ENCODE data around the gene ACTG2.

The ACTG2 gene

DNA sequence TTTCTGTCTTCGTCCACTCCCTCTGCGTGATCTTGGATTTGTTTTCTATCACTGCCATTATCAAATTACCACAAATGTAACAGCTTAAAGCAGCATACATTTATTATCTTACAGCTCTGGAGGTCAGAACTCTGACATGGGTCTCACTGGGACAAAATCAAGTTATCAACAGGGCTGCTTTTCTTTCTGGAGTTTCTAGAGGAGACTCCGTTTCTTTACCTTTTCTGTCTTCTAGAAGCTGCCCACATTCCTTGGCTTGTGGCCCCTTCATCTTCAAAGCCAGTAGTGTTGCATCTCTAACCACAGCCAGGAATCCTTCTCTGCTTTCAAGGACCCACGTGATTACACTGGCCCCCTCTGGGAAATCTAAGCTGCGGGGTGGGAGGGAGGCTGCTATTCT lies 70.0 kb downstream of the ACTG2 start:
- Histone ChIP-seq H3K4me2 (ENCODE audit: low read depth, low read length, poor library complexity, severe bottlenecking) (no peak overlapping the region), H3F3A (ENCODE audit: low read depth) (peaks cover 3% of the 10 kb centered on the region; the same call in 1 of the 2 replicates), H3K9me2 (replicated peaks; ENCODE audit: low read depth, low read length) (no peaks in the 10 kb centered on the region), H3K79me2 (ENCODE audit: insufficient read depth, low read length) (no peaks in the 10 kb centered on the region), H3K9ac (ENCODE audit: low read depth, low read length, poor library complexity, severe bottlenecking) (no peak overlapping the region), H3K4me1 (ENCODE audit: insufficient read depth, low read length, poor library complexity, severe bottlenecking) (peaks cover 30% of the 10 kb centered on the region), H3K9me3 (ENCODE audit: insufficient read depth, low read depth, low read length) (peaks cover 3% of the 10 kb centered on the region; the same call in 1 of the 2 replicates), H4K20me1 (ENCODE audit: insufficient read depth, low read length, poor library complexity, severe bottlenecking) (no peaks in the 10 kb centered on the region), H3K4me3 (ENCODE audit: low read length, poor library complexity, severe bottlenecking) (no peak overlapping the region), H3K36me3 (ENCODE audit: insufficient read depth, low read length) (peaks cover 21% of the 10 kb centered on the region), H2AFZ (ENCODE audit: low read length) (no peak overlapping the region), H3K27me3 (ENCODE audit: insufficient read depth, low read length, poor library complexity, severe bottlenecking) (no peaks in the 10 kb centered on the region)
- TF ChIP-seq, protein P1, sequence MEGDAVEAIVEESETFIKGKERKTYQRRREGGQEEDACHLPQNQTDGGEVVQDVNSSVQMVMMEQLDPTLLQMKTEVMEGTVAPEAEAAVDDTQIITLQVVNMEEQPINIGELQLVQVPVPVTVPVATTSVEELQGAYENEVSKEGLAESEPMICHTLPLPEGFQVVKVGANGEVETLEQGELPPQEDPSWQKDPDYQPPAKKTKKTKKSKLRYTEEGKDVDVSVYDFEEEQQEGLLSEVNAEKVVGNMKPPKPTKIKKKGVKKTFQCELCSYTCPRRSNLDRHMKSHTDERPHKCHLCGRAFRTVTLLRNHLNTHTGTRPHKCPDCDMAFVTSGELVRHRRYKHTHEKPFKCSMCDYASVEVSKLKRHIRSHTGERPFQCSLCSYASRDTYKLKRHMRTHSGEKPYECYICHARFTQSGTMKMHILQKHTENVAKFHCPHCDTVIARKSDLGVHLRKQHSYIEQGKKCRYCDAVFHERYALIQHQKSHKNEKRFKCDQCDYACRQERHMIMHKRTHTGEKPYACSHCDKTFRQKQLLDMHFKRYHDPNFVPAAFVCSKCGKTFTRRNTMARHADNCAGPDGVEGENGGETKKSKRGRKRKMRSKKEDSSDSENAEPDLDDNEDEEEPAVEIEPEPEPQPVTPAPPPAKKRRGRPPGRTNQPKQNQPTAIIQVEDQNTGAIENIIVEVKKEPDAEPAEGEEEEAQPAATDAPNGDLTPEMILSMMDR (conservative IDR thresholded peaks at IDR 0.05; ENCODE audit: low read length): no peak
- no peak for TF ChIP-seq EZH2phosphoT487 (IDR thresholded peaks at IDR 0.05; ENCODE audit: borderline replicate concordance)

DNA sequence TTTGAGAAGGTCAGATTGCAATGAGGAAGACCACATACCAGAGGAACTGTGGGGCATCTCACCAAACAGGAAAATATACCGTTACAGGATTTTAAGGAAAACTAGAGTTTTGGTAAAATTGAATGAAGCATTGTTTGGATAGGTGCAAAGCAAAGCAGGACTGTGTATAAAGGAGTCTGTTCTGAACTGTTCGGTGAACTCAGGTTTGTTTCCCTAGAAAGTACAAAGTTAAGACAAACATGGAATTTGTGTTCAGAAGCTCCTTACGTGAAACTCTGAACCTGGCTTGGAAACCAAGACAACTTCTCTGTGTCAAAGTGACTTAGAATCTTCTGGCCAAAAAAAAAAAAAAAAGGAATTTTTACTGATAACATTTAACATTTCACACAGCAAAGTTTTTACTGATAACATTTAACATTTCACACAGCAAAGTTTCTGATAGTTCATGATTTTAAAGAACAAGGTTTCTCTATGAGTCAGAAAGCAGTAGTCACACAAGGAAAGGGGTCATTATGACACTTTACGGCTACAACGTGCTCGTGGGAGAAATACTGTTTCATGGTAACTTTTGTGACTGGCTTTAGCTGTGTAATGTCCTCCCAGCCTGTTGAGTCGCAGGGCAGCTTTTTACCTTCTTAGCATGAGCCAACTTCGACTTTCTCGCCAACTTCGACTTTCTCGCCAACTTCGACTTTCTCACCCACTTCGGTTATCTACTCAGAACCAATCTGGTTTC lies 70.7 kb downstream of the ACTG2 start:
- no peaks in the 10 kb centered on the region for H3K9me2 ChIP-seq (replicated peaks; ENCODE audit: low read depth, low read length)
- peaks cover 13% of the 10 kb centered on the region for H3K36me3 ChIP-seq (ENCODE audit: insufficient read depth, low read length)
- peaks cover 3% of the 10 kb centered on the region; the same call in 1 of the 2 replicates for H3K9me3 ChIP-seq (ENCODE audit: insufficient read depth, low read depth, low read length)
- peaks cover 3% of the 10 kb centered on the region; the same call in 1 of the 2 replicates for H3F3A ChIP-seq (ENCODE audit: low read depth)
- H4K20me1 ChIP-seq (ENCODE audit: insufficient read depth, low read length, poor library complexity, severe bottlenecking): no peaks in the 10 kb centered on the region
- TF ChIP-seq, protein P1 (conservative IDR thresholded peaks at IDR 0.05; ENCODE audit: low read length): no peak
- no peak for TF ChIP-seq EZH2phosphoT487 (IDR thresholded peaks at IDR 0.05; ENCODE audit: borderline replicate concordance)
- no peak overlapping the region for H3K4me2 ChIP-seq (ENCODE audit: low read depth, low read length, poor library complexity, severe bottlenecking)
- H3K27me3 ChIP-seq (ENCODE audit: insufficient read depth, low read length, poor library complexity, severe bottlenecking): no peaks in the 10 kb centered on the region
- H3K4me3 ChIP-seq (ENCODE audit: low read length, poor library complexity, severe bottlenecking): no peak overlapping the region
- H3K79me2 ChIP-seq (ENCODE audit: insufficient read depth, low read length): no peaks in the 10 kb centered on the region
- H3K4me1 ChIP-seq (ENCODE audit: insufficient read depth, low read length, poor library complexity, severe bottlenecking): peaks cover 38% of the 10 kb centered on the region
- H3K9ac ChIP-seq (ENCODE audit: low read depth, low read length, poor library complexity, severe bottlenecking): no peak overlapping the region
- H2AFZ ChIP-seq (ENCODE audit: low read length): no peak overlapping the region

DNA sequence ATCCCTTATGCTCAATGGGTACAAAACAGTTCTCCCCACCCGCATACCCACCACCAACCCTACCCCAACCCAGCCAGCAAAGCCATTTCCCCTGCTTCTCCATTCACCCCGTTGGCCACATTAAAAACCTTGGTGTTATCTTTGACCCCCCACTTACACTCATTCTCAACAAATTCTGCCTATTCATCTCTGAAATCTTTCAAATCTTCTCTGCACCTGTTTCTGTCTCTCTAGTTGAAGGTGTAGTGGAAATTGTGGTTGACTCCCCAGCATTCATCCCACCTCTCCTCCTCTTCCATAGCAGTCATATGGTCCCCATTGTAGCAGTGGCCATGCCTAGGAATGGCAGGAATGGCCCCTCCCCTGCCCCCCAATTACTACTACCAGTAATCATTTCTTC lies 71.4 kb downstream of the ACTG2 start:
- Histone ChIP-seq H3F3A (ENCODE audit: low read depth) (peaks cover 3% of the 10 kb centered on the region; the same call in 1 of the 2 replicates), H2AFZ (ENCODE audit: low read length) (no peak overlapping the region), H3K27me3 (ENCODE audit: insufficient read depth, low read length, poor library complexity, severe bottlenecking) (no peaks in the 10 kb centered on the region), H3K9ac (ENCODE audit: low read depth, low read length, poor library complexity, severe bottlenecking) (no peak overlapping the region), H3K4me2 (ENCODE audit: low read depth, low read length, poor library complexity, severe bottlenecking) (no peak overlapping the region), H3K36me3 (ENCODE audit: insufficient read depth, low read length) (peaks cover 7% of the 10 kb centered on the region), H3K4me1 (ENCODE audit: insufficient read depth, low read length, poor library complexity, severe bottlenecking) (peaks cover 44% of the 10 kb centered on the region), H3K9me2 (replicated peaks; ENCODE audit: low read depth, low read length) (no peaks in the 10 kb centered on the region), H3K9me3 (ENCODE audit: insufficient read depth, low read depth, low read length) (peaks cover 3% of the 10 kb centered on the region; the same call in 1 of the 2 replicates), H3K4me3 (ENCODE audit: low read length, poor library complexity, severe bottlenecking) (no peak overlapping the region), H3K79me2 (ENCODE audit: insufficient read depth, low read length) (no peaks in the 10 kb centered on the region; the same call in 1 of the 2 replicates), H4K20me1 (ENCODE audit: insufficient read depth, low read length, poor library complexity, severe bottlenecking) (no peaks in the 10 kb centered on the region)
- TF ChIP-seq EZH2phosphoT487 (IDR thresholded peaks at IDR 0.05; ENCODE audit: borderline replicate concordance): no peak
- TF ChIP-seq, protein P1 (conservative IDR thresholded peaks at IDR 0.05; ENCODE audit: low read length): no peak

Data from Loucy (cell line).